Measurements from ENCODE around the gene CCNJ.
"Not testable (repeated sequence)": the region's sequence is repeated elsewhere in the genome, so short reads cannot be mapped to it uniquely, and the experiment has no call there.

Gene CCNJ, protein sequence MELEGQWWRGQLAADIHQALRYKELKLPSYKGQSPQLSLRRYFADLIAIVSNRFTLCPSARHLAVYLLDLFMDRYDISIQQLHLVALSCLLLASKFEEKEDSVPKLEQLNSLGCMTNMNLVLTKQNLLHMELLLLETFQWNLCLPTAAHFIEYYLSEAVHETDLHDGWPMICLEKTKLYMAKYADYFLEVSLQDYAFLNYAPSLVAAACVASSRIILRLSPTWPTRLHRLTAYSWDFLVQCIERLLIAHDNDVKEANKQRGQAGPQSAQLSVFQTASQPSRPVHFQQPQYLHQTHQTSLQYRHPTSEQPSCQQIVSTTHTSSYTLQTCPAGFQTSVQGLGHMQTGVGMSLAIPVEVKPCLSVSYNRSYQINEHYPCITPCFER

GRCh38 chr10:96043033-96043892 lies at the start of gene CCNJ:
TSS of gene CCNJ (plus strand) at chr10:96043583. CDS start at chr10:96044394, 811 bp downstream.
- in situ Hi-C loops (cut with HindIII; ENCODE audit: low sequenced_read_pairs) = no loop called here

GRCh38 chr10:95994376-95994775 lies 49.0 kb upstream of the CCNJ start:
- in situ Hi-C loops (cut with HindIII; ENCODE audit: low sequenced_read_pairs) = not testable (repeated sequence)

DNA sequence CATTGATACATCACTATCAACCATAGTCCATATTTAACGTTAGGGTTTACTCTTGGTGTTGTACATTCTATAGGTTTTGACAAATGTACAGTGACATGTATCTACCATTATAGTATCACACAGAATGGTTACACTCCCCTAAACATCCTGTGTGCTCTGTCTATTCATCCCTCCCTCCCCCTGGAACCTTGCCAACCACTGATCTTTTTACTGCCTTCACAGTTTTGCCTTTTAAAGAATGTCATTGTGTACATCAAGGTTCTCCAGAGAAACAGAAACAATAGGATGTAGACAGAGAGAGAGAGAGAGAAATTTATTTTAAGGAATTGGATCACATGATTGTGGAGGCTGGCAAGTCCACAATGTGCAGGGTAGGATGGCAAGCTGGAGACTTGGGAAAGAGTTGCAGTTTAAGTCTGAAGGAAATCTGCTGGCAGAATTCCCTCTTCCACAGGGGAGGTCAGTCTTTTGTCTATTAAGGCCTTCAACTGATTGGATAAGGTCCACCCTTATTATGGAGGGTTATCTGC lies 45.1 kb upstream of the CCNJ start:
- in situ Hi-C loops (cut with HindIII; ENCODE audit: low sequenced_read_pairs) = no loop called here

DNA sequence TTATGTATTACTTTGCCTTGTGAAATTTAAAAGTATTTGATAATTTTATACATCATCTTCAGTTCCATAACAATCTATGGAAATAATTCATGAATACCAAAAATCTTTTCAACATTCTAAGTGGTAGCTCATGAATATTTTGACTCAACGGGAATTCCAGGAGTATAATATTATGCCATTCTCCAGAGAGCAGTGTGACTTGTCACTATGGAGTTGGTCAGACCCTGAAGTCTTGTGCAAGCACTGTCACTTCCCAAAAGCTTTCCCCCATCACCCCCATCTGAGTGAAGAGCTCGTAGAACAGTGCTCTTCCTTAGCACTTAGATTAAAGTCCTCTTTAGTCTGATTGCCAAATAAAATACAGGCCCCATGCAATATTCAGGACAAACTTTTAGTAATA lies 29.4 kb upstream of the CCNJ start:
- in situ Hi-C loops (cut with HindIII; ENCODE audit: low sequenced_read_pairs) = no loop called here

DNA sequence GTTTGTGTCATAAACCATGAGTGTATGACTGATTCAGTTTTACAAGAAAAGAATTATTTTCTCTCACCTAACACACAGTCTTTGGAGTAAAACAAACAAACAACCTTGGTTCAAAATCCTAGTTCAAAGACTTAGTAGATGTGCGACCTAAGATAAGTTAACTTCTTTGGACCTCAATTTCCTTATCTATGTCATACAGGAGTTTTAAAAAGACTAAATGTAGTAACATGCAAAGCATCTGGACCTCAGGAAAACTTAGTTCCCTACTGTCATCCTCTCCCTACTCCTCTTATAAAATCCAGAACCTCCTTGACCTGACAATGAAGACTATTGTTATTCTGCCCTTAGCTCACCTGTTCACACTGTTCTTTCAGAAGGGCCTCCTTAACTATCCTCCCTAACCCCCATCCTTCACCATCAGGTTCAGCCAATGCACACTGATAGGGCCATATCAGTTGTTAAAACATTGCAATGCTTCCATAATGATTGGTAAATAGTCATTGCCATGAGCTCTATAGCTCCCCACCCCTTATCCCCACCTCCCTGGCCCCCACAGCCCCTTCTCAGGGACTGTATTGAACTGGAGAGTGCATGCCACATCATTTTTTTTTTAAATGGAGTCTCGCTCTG lies 28.8 kb upstream of the CCNJ start:
- in situ Hi-C loops (cut with HindIII; ENCODE audit: low sequenced_read_pairs) = no loop called here

GRCh38 chr10:96017191-96017687 lies 26.1 kb upstream of the CCNJ start:
- in situ Hi-C loops (cut with HindIII; ENCODE audit: low sequenced_read_pairs) = no loop called here

- in situ Hi-C loops (cut with HindIII; ENCODE audit: low sequenced_read_pairs) = no loop called here
Measured at GRCh38 chr10:96021332-96021731, 22.1 kb upstream of the CCNJ start.

DNA sequence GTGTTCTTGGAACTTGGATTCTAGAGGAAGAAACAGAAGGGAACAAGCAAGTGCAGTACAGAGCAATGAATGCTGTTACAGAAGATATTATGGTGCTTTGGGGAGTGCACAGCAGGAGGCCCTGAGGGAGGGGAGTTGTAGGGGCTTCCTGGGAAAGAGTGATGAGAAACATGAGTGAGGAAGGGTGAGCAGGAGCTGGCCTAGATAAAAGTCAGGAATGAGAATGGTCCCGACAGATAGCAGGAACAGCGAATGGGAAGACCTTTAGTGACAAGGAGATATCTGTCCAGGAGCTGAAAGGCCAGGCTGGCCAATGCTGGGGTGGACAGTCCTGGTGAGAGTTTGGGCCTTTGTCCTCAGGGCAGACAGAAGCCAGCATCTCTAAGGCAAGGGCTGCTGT lies 20.6 kb upstream of the CCNJ start:
- in situ Hi-C loops (cut with HindIII; ENCODE audit: low sequenced_read_pairs) = no loop called here

- in situ Hi-C loops (cut with HindIII; ENCODE audit: low sequenced_read_pairs) = no loop called here
Measured at GRCh38 chr10:96023168-96023567, 20.2 kb upstream of the CCNJ start.

- in situ Hi-C loops (cut with HindIII; ENCODE audit: low sequenced_read_pairs) = no loop called here
Measured at GRCh38 chr10:96025566-96025965, 17.8 kb upstream of the CCNJ start.

DNA sequence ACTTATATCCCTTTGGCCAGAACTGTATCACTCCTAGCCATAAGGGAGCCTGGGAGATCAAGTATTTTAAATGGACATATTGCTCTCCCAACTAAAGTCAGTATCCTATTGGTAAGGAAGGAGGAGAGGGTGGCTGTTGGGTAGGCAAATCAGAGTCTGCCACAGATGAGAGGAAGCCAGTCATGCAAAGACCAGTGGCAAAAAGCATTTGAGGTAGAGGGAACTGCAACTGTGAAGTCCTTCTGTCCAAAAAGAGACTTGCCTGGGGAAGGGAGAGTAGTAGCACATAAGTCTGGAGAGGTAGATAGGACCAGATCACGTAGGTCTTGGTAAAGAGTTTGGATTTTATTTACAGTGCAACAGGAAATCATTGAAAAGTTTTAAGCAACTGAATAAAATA lies 8.8 kb upstream of the CCNJ start:
- in situ Hi-C loops (cut with HindIII; ENCODE audit: low sequenced_read_pairs) = no loop called here

GRCh38 chr10:96038476-96039387 lies 4.7 kb upstream of the CCNJ start:
- in situ Hi-C loops (cut with HindIII; ENCODE audit: low sequenced_read_pairs) = no loop called here

DNA sequence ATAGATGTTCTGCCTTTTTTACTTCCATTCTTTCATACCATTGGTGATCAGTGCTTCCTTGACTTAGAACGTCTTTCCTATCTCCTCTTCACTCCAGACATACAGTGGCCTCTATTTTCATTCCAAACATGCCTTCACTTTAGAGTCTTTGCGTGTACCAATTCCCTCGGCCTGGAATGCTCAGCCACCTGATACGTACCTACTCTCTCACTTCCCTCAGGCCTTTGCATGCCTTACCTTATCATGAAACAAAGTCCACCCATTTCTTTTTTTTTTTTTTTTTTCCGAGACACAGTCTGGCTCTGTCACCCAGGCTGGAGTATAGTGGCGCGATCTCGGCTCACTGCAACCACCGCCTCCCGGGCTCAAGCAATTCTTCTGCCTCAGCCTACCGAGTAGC lies 2.2 kb upstream of the CCNJ start:
- in situ Hi-C loops (cut with HindIII; ENCODE audit: low sequenced_read_pairs) = no loop called here

GRCh38 chr10:96043893-96044715 lies 721 bp downstream of the CCNJ start:
- in situ Hi-C loops (cut with HindIII; ENCODE audit: low sequenced_read_pairs) = no loop called here

- in situ Hi-C loops (cut with HindIII; ENCODE audit: low sequenced_read_pairs) = no loop called here
Measured at GRCh38 chr10:96044736-96045135, 1.4 kb downstream of the CCNJ start.

- in situ Hi-C loops (cut with HindIII; ENCODE audit: low sequenced_read_pairs) = no loop called here
Measured at GRCh38 chr10:96046546-96046945, 3.2 kb downstream of the CCNJ start.

- in situ Hi-C loops (cut with HindIII; ENCODE audit: low sequenced_read_pairs) = no loop called here
Measured at GRCh38 chr10:96047004-96047649, 3.7 kb downstream of the CCNJ start.

GRCh38 chr10:96047925-96048324 lies 4.5 kb downstream of the CCNJ start:
- in situ Hi-C loops (cut with HindIII; ENCODE audit: low sequenced_read_pairs) = not testable (repeated sequence)

DNA sequence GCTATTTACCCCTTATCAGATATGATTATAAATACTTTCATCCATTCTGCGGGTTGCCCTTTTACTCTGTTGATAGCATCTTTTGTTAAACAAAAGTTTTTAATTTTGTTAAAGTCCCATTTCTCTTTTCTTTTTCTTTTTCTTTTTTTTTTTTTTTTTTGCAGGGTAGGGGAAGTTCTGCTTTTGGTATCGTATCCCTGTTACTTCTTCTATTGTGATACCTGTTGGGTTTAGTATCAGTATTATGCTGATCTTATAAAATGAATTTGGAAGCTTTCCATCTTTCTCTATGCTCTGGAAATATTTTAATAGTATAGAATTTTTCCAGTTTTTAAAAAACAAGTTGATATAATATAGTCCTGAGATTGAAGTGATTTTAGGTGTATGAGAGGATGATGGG lies 6.0 kb downstream of the CCNJ start:
- in situ Hi-C loops (cut with HindIII; ENCODE audit: low sequenced_read_pairs) = no loop called here
